Mucosa of descending colon (tissue), 3 donors: ENCODE measurements around the gene LIMK2. TPM values are rescaled to one million over a fixed set of nuclear protein-coding genes. Genes with fewer than 3 reads are reported as not detected.
A peak's percentile ranks its signal among the peaks of the same experiment; 100 is the strongest.

Experiments
- ATAC-seq: fragments of 200-7000 bp; cut with Tn5 transposase; one replicate; pipeline ENCODE4 v1.9.1; 2020; ENCODE audit warnings: mild to moderate bottlenecking, moderate library complexity
- DNase-seq, 3 donors: peaks; one replicate each; pipeline ENCODE4 v3.0.0-alpha.2; 2020
- H3K36me3 ChIP-seq: fragments of 200-600 bp; one replicate; pipeline ENCODE4 v1.8.0; 2021; ENCODE audit warnings: low read depth, mild to moderate bottlenecking
- H3K4me1 ChIP-seq: fragments of 200-600 bp; one replicate; pipeline ENCODE4 v1.8.0; 2021; ENCODE audit warnings: low read depth, mild to moderate bottlenecking
- H3K4me3 ChIP-seq: fragments of 200-600 bp; one replicate; pipeline ENCODE4 v1.8.0; 2021; ENCODE audit warnings: mild to moderate bottlenecking
- H3K9me3 ChIP-seq: fragments of 200-600 bp; one replicate; pipeline ENCODE4 v1.8.0; 2021; ENCODE audit warnings: mild to moderate bottlenecking
- intact Hi-C, 2 donors: fragments of 100-400 bp; cut with DNase I in 1 of 2; cut with micrococcal nuclease in 1 of 2; formaldehyde crosslinking; loops; one replicate each; pipeline versions ENCODE4 v1.11.0 to v1.11.1; 2022; cut with DNase I, micrococcal nuclease
- total RNA-seq, 3 donors: library from RNA; stranded (reverse); fragmentation: NEBNext Ultra II Directional in 2 of 3; extraction: Animal tissue kit (Norgen Biotek cat#: 25700) in 2 of 3; gene quantifications; one replicate each; pipeline versions ENCODE4 v1.2.1 to v1.2.4, GENCODE V29; 2021 to 2023
- TF ChIP-seq, protein P1 (sequence below): fragments of 200-600 bp; IDR thresholded peaks from one replicate; pipeline ENCODE4 v1.8.0; 2022; ENCODE audit warnings: antibody characterized with exemption, mild to moderate bottlenecking
- donor health status: DM: no; HTN: no; CAD: no; lungs with moderate emphysema.
- donor health status: DM: no; HTN: no; CAD: no.
- donor health status: DM: no; HTN: yes; CAD: no.

The LIMK2 gene
- total RNA-seq, 3 donors from 2014 or later, result 76.7 to 137 (median 120) TPM

DNA sequence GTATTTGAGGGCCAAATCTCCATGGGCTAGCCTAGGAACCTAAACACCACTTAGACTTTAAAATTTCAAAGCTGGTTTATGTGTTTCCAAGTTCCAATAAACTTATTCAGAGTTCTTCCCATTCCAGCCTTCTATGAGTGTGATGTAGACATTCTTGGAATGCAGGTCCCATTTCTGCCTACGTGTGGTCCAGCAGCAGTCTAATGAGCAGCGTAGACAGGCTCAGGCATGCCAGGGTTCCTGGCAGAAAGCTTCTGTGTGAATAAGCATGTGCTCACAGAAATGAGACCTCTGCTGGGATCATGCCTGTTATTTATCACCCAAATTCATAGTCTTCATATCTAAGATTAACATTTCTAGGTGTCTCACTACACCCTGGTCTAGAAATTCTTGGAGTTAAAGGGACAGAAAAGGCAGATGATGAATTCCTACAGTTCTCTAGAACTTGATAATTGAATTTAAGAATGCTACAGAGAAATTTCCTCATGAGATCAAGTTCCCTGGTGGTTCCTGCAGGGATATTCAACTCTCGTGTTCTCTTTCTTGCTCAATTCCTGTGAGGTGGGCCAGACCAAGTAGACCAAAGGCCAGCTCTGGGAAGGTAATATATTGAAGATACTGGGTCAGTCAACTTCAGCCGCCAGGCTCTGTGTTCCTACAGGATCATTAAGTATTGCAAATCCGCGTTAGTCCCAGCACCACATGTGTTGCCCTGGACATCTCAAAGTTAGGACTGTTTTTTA, 34.5 kb upstream of the LIMK2 start:
- TF ChIP-seq, protein P1, sequence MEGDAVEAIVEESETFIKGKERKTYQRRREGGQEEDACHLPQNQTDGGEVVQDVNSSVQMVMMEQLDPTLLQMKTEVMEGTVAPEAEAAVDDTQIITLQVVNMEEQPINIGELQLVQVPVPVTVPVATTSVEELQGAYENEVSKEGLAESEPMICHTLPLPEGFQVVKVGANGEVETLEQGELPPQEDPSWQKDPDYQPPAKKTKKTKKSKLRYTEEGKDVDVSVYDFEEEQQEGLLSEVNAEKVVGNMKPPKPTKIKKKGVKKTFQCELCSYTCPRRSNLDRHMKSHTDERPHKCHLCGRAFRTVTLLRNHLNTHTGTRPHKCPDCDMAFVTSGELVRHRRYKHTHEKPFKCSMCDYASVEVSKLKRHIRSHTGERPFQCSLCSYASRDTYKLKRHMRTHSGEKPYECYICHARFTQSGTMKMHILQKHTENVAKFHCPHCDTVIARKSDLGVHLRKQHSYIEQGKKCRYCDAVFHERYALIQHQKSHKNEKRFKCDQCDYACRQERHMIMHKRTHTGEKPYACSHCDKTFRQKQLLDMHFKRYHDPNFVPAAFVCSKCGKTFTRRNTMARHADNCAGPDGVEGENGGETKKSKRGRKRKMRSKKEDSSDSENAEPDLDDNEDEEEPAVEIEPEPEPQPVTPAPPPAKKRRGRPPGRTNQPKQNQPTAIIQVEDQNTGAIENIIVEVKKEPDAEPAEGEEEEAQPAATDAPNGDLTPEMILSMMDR, result no peak
- no peak overlapping the region for H3K4me3 ChIP-seq
- intact Hi-C loops, result no loop called here
- peaks cover 15% of the 10 kb centered on the region for H3K4me1 ChIP-seq
- DNase-seq (no peak), ATAC-seq (no peak)
- H3K9me3 ChIP-seq, result no peaks in the 10 kb centered on the region
- no peaks in the 10 kb centered on the region for H3K36me3 ChIP-seq

DNA sequence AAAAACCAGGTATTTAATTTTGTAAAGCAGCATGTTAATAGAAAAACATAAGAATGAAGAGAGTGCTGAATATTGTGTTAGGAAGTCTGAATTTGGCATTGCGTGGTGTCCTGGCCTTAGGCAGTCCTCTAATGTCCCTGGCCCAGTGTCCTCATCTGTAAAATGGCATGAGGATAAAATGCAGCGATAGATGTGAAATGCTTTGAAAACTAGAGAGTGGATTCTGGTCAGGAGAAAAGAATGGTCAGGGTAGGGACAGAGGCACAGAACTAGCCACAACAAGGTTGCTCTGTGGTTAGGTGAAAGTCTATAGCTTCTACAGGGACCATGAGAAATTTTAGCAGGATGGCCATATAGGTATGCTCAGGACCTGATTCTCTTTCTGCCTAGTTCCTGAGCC, 33.2 kb upstream of the LIMK2 start:
- Histone ChIP-seq H3K4me1 (peaks cover 15% of the 10 kb centered on the region), H3K4me3 (no peak overlapping the region), H3K36me3 (no peaks in the 10 kb centered on the region), H3K9me3 (no peaks in the 10 kb centered on the region)
- TF ChIP-seq, protein P1, result no peak
- ATAC-seq (no peak), DNase-seq (no peak)
- intact Hi-C loops, result no loop called here

DNA sequence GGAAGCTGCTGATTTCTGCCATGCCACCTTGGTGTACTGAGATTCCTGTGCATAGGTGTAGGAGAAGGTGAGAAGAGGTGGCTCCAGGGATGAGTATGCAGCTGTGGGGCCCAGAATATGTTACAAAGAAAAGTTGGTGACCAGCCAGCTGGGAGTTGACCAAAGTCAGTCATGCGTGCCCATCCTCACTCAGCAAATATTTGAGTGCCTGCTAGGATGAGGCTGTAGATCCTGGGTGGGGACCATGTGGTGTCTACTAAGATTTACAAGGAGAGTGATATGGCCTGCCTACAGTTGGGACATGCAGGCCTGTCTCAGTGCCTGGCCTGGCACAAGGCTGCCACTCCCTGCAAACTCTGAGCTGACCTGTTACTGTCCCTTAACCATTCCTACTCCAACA, 32.8 kb upstream of the LIMK2 start:
- H3K9me3 ChIP-seq, result no peaks in the 10 kb centered on the region
- ATAC-seq (peak; percentile 97), DNase-seq (peak in 2 of 3 donors; percentile 43 to 73)
- no peak overlapping the region for H3K4me3 ChIP-seq
- peaks cover 15% of the 10 kb centered on the region for H3K4me1 ChIP-seq
- intact Hi-C loops, result no loop called here
- TF ChIP-seq, protein P1, result no peak
- no peaks in the 10 kb centered on the region for H3K36me3 ChIP-seq

DNA sequence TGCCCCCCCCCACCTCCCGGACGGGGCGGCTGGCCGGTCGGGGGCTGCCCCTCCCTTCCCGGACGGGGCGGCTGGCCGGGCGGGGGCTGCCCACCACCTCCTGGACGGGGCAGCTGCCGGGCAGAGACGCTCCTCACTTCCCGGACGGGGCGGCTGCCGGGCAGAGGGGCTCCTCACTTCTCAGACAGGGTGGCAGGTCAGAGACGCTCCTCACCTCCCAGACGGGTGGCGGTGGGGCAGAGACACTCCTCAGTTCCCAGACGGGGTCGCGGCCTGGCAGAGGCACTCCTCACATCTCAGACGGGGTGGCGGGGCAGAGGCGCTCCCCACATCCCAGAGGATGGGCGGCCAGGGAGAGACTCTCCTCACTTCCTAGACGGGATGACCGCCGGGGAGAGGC, 28.1 kb upstream of the LIMK2 start:
- Histone ChIP-seq H3K9me3 (no peaks in the 10 kb centered on the region), H3K4me3 (no peak overlapping the region), H3K4me1 (peaks cover 13% of the 10 kb centered on the region), H3K36me3 (no peaks in the 10 kb centered on the region)
- no peak for DNase-seq
- intact Hi-C loops, result no loop called here
- TF ChIP-seq, protein P1, result no peak
- ATAC-seq, result no peak

DNA sequence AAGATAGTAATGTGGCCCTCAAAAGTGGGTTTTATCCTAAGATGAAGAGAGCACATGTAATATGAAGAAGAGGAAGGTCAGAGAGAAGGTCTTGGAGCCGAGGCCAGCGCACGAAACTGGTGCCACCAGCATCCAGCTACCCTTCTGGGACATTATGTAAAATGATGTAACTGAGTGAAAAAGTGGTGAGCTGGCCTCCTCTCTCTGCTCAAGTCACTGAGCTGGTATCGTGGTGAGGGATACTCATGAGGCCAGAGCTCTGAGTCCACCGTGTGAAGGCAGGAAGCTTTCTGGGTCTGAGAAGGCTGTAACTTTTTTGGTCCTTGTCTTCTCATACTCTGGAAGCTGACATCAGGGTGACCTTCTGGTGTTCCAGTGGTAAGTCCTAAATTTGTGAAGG, 27.0 kb upstream of the LIMK2 start:
- intact Hi-C loops, result no loop called here

More for the DNA sequence above, 27.0 kb upstream of the LIMK2 start:
- ATAC-seq (no peak), DNase-seq (no peak)
- H3K4me1 ChIP-seq, result peaks cover 2% of the 10 kb centered on the region
- TF ChIP-seq, protein P1, result no peak
- H3K36me3 ChIP-seq, result no peaks in the 10 kb centered on the region
- no peak overlapping the region for H3K4me3 ChIP-seq
- no peaks in the 10 kb centered on the region for H3K9me3 ChIP-seq
